HG02759 (cell line): ENCODE measurements around the gene MORN1.
"Not testable (repeated sequence)": the region's sequence is repeated elsewhere in the genome, so short reads cannot be mapped to it uniquely, and the experiment has no call there.

ENCODE experiments used
- ATAC-seq: cut with Tn5 transposase; IDR thresholded peaks from one replicate; pipeline ENCODE4 v1.9.1; 2021; ENCODE audit warnings: mild to moderate bottlenecking, moderate library complexity; ENCODE audit not compliant: unreplicated experiment

MORN1 gene

GRCh38 chr1:2297246-2298011, 93.9 kb downstream of the MORN1 start:
- ATAC-seq, result no peak

- no peak for ATAC-seq
These were observed 94.7 kb downstream of the MORN1 start for GRCh38 chr1:2296614-2297013.

GRCh38 chr1:2296211-2296610, 95.1 kb downstream of the MORN1 start:
- not testable (repeated sequence) for ATAC-seq

GRCh38 chr1:2295526-2295925, 95.8 kb downstream of the MORN1 start:
- no peak for ATAC-seq

GRCh38 chr1:2294725-2295078, 96.7 kb downstream of the MORN1 start:
- no peak for ATAC-seq

GRCh38 chr1:2294033-2294724, 97.2 kb downstream of the MORN1 start:
- ATAC-seq, result no peak

- ATAC-seq, result no peak
These were observed 98.5 kb downstream of the MORN1 start for GRCh38 chr1:2292725-2293450.

GRCh38 chr1:2291577-2291976, 99.8 kb downstream of the MORN1 start:
- ATAC-seq, result no peak

- ATAC-seq, result peak; percentile 59
These were observed 100.5 kb downstream of the MORN1 start for GRCh38 chr1:2290595-2291510.

GRCh38 chr1:2290171-2290578, 101.2 kb downstream of the MORN1 start:
- ATAC-seq, result peak; percentile 14

- ATAC-seq, result no peak
These were observed 101.7 kb downstream of the MORN1 start for GRCh38 chr1:2289607-2290006.

GRCh38 chr1:2288816-2289536, 102.4 kb downstream of the MORN1 start:
- ATAC-seq, result no peak

- ATAC-seq, result no peak
These were observed 103.0 kb downstream of the MORN1 start for GRCh38 chr1:2288311-2288710.

GRCh38 chr1:2287649-2288048, 103.7 kb downstream of the MORN1 start:
- no peak for ATAC-seq

- ATAC-seq, result no peak
These were observed 104.4 kb downstream of the MORN1 start for GRCh38 chr1:2286923-2287322.

- ATAC-seq, result no peak
These were observed 106.4 kb downstream of the MORN1 start for GRCh38 chr1:2284932-2285331.

GRCh38 chr1:2283991-2284895, 107.1 kb downstream of the MORN1 start:
- ATAC-seq, result no peak

- ATAC-seq, result no peak
These were observed 107.9 kb downstream of the MORN1 start for GRCh38 chr1:2283371-2283990.
